ENCODE measurements around the gene BST1. TPM values are rescaled to one million over a fixed set of nuclear protein-coding genes. Genes with fewer than 3 reads are reported as not detected.

The BST1 gene
- total RNA-seq, 1 donor from 2014 or later: 2.7 TPM

DNA sequence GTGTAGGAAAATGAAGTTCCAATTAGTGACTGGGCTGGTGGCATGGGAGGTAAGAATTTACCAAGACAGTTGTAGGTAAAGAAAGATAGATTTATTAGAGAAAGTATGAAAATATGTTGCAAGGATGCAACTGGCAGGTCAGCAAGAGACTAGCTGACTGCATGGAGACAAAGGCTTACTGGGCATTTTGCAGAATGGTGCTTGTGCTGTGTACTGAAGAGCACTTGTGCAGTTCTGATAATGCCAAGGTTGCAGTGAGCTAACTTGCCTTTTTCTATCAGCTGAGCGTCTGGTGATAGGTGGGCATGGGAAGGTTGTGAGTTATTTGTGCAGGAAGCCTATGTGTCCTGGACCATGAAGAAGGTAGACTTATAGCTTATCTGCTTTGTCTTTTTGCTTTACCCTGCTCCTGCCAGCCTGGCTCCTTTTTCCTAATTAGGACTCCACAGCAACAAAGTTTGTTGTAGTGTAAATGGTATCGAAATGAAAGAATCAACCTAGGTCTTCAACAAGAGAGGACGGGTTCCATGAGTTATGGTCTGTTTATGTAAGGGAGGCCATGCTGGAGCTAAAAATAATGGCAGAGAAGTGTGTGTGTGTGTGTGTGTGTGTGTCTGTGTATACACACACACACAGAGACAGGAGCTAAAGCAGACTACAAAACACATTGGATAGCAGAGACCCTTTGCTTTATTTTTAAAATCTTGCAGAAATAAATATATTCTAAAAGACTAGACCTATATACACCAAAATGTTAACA lies 15.0 kb downstream of the BST1 start:
- Histone ChIP-seq H3K4me1 (peaks cover 9% of the 10 kb centered on the region), H3K4me3 (no peak overlapping the region), H3K36me3 (no peaks in the 10 kb centered on the region), H3K9me3 (replicated peaks) (no peaks in the 10 kb centered on the region), H3K27ac (replicated peaks) (no peak overlapping the region), H3K27me3 (ENCODE audit: low read depth) (no peaks in the 10 kb centered on the region)
- TF ChIP-seq, protein P1, sequence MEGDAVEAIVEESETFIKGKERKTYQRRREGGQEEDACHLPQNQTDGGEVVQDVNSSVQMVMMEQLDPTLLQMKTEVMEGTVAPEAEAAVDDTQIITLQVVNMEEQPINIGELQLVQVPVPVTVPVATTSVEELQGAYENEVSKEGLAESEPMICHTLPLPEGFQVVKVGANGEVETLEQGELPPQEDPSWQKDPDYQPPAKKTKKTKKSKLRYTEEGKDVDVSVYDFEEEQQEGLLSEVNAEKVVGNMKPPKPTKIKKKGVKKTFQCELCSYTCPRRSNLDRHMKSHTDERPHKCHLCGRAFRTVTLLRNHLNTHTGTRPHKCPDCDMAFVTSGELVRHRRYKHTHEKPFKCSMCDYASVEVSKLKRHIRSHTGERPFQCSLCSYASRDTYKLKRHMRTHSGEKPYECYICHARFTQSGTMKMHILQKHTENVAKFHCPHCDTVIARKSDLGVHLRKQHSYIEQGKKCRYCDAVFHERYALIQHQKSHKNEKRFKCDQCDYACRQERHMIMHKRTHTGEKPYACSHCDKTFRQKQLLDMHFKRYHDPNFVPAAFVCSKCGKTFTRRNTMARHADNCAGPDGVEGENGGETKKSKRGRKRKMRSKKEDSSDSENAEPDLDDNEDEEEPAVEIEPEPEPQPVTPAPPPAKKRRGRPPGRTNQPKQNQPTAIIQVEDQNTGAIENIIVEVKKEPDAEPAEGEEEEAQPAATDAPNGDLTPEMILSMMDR (IDR thresholded peaks at IDR 0.05; ENCODE audit: borderline replicate concordance): no peak
- intact Hi-C loops (cut with micrococcal nuclease): no loop called here
- DNase-seq: no peak

DNA sequence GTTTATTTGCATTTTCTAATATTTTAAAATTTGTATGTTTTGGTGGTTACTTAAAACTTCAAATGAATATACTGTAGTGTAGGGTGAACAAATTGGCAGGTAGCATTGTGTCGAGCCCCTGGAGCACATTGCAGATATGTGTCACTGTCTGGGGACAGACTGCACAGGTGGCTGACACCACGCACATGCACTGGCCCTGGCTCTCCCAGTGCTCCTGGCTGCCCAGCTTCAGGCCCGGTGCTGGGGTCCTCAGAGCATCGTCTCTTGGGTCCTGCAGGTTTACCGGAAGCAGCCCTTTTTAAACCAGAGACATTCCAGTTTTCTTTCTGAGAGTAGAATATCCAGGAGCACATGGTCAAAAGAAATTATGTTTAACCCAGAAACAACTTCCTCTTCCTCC lies 15.6 kb downstream of the BST1 start:
- Histone ChIP-seq H3K4me3 (no peak overlapping the region), H3K9me3 (replicated peaks) (no peaks in the 10 kb centered on the region), H3K27ac (replicated peaks) (no peak overlapping the region), H3K27me3 (ENCODE audit: low read depth) (no peaks in the 10 kb centered on the region), H3K36me3 (peaks cover 5% of the 10 kb centered on the region), H3K4me1 (peaks cover 9% of the 10 kb centered on the region)
- TF ChIP-seq, protein P1 (IDR thresholded peaks at IDR 0.05; ENCODE audit: borderline replicate concordance): no peak
- DNase-seq: no peak
- intact Hi-C loops (cut with micrococcal nuclease): no loop called here

DNA sequence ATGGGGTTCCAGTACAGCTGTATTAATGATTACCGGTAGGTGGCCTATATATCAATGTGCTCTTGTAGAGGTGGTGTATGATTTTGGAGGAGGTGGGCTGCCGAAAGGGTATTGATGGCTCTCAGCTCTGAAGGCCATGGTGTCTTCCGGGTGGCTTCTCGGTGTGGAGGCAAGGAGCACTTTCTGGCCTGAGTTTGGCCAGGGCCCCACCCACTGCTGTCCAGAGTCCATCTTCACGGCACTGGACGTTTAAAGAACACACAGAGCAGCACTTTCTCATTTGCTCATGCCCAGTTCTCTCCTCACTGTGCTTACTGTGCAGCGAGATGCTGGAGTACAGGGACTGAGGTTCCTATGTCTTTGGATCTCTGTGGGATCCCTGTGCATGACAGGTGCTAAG lies 16.1 kb downstream of the BST1 start:
- no peak overlapping the region for H3K27ac ChIP-seq (replicated peaks)

DNA sequence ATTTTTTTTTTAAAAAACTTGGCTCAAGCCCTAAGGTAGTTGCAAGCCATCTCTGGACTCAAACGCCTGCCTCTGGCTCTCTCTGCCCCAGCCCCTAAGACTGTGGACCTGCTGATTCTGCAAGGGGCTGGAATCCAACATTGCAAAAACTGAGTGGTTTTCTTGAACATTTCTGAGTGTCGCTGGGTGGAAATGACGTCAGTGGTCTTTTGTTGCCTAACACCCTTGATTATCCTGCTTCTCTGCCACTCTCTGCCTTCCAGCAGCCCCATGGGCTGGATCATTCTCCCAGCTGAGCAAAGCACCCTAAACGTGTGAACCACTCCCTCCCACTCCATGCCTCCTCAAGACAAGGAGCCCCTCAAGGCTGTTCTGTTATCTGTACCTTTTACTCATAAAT lies 16.6 kb downstream of the BST1 start:
- H3K4me3 ChIP-seq: no peak overlapping the region
- no peak overlapping the region for H3K27ac ChIP-seq (replicated peaks)
- no peaks in the 10 kb centered on the region for H3K9me3 ChIP-seq (replicated peaks)
- H3K4me1 ChIP-seq: peaks cover 6% of the 10 kb centered on the region
- intact Hi-C loops (cut with micrococcal nuclease): no loop called here
- H3K36me3 ChIP-seq: peaks cover 10% of the 10 kb centered on the region
- H3K27me3 ChIP-seq (ENCODE audit: low read depth): no peaks in the 10 kb centered on the region
- TF ChIP-seq, protein P1 (IDR thresholded peaks at IDR 0.05; ENCODE audit: borderline replicate concordance): no peak
- DNase-seq: no peak

More for the DNA sequence above, 16.1 kb downstream of the BST1 start:
- TF ChIP-seq, protein P1 (IDR thresholded peaks at IDR 0.05; ENCODE audit: borderline replicate concordance): no peak
- no peaks in the 10 kb centered on the region for H3K9me3 ChIP-seq (replicated peaks)
- DNase-seq: no peak
- H3K36me3 ChIP-seq: peaks cover 10% of the 10 kb centered on the region
- H3K27me3 ChIP-seq (ENCODE audit: low read depth): no peaks in the 10 kb centered on the region
- H3K4me1 ChIP-seq: peaks cover 9% of the 10 kb centered on the region
- no peak overlapping the region for H3K4me3 ChIP-seq
- intact Hi-C loops (cut with micrococcal nuclease): no loop called here

DNA sequence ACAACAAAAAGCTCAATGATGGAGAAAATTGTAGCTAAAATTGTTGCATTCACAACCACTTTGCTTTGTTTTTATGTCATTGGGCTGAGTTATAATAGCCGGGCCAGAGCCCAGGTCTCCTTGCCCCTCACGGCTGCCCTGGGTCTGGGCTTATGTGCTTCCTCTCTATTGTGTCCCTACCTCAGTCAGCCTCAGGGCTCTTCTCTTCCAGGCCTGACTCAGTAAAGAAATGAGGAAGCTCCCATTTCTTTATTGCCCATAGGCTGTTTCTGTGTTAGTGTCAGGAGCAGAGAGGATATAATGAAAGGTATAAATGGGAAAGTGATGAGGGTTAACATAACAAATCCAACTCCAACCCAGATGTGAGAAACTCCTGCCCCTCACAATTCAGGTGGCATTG lies 18.0 kb downstream of the BST1 start:
- no peaks in the 10 kb centered on the region for H3K27me3 ChIP-seq (ENCODE audit: low read depth)
- TF ChIP-seq, protein P1 (IDR thresholded peaks at IDR 0.05; ENCODE audit: borderline replicate concordance): no peak
- intact Hi-C loops (cut with micrococcal nuclease): no loop called here

More for the DNA sequence above, 18.0 kb downstream of the BST1 start:
- no peak for DNase-seq
- no peaks in the 10 kb centered on the region for H3K9me3 ChIP-seq (replicated peaks)
- no peaks in the 10 kb centered on the region for H3K4me1 ChIP-seq
- H3K36me3 ChIP-seq: peaks cover 10% of the 10 kb centered on the region
- H3K27ac ChIP-seq (replicated peaks): no peak overlapping the region
- H3K4me3 ChIP-seq: no peak overlapping the region

All from left ventricle myocardium inferior (tissue), 1 donor.